GM19043 (cell line): ENCODE data around the gene LRSAM1.

Experiments
- ATAC-seq: cut with Tn5 transposase; IDR thresholded peaks from one replicate; pipeline ENCODE4 v1.9.1; 2021; ENCODE audit warnings: low read depth; ENCODE audit not compliant: unreplicated experiment

The LRSAM1 gene

DNA sequence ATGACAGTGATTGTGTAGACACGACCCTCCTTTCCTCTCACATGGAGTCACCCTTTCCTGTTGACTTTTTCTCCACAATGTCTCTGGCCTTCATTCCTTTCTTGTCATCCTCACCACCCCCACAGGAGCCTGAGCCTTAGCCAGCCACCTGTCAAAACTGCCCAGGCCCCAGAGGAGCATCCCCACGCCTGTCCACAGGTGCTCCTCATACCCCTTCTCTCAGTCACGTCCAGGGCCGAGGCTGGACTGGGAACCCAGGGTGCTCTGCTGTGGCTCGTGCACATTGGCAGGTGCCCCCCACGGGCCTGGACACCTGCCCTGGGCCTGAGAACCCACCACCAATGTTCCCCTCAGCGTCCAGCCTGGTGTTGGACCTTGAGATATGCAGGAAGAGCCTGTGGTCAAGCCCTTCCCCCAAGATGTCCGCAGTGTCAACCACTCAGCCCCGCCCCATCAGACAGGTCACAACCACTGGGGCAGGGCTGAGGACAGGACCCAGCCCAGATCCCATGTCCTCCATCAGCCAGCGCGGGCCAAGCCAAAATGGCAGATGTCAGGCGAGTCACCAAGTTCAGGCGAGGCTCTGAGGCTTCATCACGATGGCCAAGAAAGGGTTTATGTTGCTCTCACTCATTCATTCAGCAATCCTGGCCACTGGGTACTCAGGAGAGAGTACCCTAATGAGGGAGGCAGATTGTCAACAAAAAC is 95.0 kb downstream of the LRSAM1 start:
- no peak for ATAC-seq

DNA sequence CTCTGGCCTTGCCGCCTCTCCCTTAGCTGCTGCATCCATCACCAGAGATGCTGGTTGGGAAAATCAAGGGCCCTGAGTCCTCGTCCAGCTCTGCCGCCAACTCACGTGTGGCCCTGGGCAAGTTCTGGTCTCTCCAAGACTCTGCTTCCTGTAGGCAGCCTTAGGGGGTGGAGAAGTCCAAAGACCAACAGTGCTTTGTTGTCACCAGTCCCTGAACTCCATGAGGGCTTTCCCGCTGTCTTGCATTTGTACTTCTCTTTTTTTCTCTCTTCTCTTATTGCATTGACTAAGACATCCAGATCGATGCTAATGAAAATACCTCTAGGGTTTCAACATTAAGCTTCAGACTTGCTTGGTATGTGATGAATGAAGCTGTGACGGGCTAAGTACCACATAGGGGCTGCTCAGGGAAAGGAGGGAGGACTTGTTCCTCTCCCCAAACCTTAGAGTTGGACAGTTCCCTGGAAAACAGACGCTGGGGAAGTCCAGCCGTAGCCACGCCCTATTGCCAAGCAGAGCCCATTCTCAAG is 97.1 kb downstream of the LRSAM1 start:
- no peak for ATAC-seq

DNA sequence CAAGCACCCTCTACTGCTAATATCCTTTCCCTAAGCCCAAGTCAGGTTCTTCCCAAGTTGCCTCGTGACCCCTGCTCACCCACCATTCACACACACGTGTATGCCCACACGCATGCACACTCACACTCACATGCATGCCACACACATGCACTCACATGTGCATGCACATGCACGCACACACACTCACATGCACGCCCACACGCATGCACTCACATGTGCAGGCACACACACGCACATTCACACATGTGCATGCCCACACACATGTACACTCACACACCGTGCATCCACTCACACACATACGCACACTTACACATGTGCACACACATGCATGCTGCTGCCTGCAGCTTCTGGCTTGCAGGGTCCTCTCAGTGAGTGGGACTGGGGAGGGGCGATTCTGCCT is 97.9 kb downstream of the LRSAM1 start:
- ATAC-seq, result no peak

DNA sequence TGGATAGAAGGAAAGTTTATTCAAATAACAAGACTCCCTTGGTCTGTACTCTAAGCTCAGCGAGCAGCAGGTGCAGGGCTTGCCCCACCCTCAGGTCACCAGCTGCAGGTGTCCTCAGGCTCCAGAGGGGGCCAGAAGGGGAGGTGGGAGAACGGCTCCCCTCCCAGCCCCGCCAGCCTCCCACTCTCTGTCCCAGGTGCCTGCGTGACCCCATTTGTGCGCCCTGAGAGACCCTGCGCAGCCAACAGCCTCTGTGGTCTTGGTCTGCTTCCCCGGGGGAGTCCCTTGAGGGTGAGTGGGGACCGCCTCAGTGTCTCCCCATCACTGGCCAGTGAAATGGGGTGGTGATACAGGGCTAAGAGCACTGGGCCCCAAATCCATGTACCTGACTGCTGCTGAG is 98.4 kb downstream of the LRSAM1 start:
- ATAC-seq, result no peak

DNA sequence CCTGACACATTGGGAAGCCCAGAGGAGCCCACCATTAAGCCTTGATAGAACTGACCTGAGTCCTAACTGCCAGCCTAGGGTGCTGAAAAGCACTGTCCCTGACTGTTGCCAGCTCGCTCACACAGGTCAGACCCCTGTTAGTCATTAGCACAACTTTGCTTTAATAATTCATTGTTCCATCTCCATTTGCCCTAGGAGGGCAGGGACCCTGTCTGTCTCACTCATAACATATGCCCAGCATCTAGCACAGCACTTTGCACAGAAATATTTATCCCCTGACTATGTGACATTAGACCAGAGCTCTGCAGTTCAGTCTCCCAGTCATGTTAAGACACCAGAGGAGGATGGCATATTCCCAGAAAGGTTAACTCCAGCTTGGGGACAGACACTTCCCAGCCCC is 99.0 kb downstream of the LRSAM1 start:
- no peak for ATAC-seq

DNA sequence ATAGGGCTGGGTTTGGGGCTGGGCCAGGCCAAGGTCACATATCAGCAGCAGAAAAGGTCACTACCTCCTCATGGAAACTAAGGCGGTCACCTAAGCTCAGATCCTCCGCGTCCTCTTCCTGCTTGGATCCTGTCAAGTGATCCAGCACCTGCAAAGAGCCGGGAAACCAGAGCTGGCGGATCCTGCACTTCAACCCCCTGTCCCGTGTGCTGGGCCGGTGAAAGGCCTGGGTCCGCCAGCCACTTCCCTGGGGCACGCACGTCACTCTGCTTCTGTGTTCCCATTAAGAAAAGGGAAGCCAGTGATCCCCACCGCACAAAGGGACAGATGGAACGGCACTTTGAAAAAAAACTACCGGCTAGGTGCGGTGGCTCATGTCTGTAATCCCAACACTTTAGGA is 99.4 kb downstream of the LRSAM1 start:
- no peak for ATAC-seq
